IPS-18c (cell line): ENCODE data around the gene ADRB1.
A peak's percentile ranks its signal among the peaks of the same experiment; 100 is the strongest.

Source experiments
- H3K4me3 ChIP-seq: 2 replicates; pipeline ENCODE4 v1.7.0; 2013; ENCODE audit warnings: low read depth, mild to moderate bottlenecking, low read length, moderate library complexity; ENCODE audit not compliant: insufficient read depth
- H3K9me3 ChIP-seq: one replicate; pipeline ENCODE4 v1.6.1; 2013; ENCODE audit warnings: mild to moderate bottlenecking, low read length, moderate library complexity; ENCODE audit not compliant: control insufficient read depth, insufficient read depth

ADRB1 gene

DNA sequence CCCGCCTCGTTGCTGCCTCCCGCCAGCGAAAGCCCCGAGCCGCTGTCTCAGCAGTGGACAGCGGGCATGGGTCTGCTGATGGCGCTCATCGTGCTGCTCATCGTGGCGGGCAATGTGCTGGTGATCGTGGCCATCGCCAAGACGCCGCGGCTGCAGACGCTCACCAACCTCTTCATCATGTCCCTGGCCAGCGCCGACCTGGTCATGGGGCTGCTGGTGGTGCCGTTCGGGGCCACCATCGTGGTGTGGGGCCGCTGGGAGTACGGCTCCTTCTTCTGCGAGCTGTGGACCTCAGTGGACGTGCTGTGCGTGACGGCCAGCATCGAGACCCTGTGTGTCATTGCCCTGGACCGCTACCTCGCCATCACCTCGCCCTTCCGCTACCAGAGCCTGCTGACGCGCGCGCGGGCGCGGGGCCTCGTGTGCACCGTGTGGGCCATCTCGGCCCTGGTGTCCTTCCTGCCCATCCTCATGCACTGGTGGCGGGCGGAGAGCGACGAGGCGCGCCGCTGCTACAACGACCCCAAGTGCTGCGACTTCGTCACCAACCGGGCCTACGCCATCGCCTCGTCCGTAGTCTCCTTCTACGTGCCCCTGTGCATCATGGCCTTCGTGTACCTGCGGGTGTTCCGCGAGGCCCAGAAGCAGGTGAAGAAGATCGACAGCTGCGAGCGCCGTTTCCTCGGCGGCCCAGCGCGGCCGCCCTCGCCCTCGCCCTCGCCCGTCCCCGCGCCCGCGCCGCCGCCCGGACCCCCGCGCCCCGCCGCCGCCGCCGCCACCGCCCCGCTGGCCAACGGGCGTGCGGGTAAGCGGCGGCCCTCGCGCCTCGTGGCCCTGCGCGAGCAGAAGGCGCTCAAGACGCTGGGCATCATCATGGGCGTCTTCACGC lies 825 bp downstream of the ADRB1 start:
- Histone ChIP-seq H3K9me3 (no peaks in the 10 kb centered on the region), H3K4me3 (peak overlapping the region; percentile 28; the same call in 1 of the 2 replicates)

DNA sequence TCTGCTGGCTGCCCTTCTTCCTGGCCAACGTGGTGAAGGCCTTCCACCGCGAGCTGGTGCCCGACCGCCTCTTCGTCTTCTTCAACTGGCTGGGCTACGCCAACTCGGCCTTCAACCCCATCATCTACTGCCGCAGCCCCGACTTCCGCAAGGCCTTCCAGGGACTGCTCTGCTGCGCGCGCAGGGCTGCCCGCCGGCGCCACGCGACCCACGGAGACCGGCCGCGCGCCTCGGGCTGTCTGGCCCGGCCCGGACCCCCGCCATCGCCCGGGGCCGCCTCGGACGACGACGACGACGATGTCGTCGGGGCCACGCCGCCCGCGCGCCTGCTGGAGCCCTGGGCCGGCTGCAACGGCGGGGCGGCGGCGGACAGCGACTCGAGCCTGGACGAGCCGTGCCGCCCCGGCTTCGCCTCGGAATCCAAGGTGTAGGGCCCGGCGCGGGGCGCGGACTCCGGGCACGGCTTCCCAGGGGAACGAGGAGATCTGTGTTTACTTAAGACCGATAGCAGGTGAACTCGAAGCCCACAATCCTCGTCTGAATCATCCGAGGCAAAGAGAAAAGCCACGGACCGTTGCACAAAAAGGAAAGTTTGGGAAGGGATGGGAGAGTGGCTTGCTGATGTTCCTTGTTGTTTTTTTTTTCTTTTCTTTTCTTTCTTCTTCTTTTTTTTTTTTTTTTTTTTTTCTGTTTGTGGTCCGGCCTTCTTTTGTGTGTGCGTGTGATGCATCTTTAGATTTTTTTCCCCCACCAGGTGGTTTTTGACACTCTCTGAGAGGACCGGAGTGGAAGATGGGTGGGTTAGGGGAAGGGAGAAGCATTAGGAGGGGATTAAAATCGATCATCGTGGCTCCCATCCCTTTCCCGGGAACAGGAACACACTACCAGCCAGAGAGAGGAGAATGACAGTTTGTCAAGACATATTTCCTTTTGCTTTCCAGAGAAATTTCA lies 1.7 kb downstream of the ADRB1 start:
- Histone ChIP-seq H3K9me3 (no peaks in the 10 kb centered on the region), H3K4me3 (no peak overlapping the region; the same call in 1 of the 2 replicates)

DNA sequence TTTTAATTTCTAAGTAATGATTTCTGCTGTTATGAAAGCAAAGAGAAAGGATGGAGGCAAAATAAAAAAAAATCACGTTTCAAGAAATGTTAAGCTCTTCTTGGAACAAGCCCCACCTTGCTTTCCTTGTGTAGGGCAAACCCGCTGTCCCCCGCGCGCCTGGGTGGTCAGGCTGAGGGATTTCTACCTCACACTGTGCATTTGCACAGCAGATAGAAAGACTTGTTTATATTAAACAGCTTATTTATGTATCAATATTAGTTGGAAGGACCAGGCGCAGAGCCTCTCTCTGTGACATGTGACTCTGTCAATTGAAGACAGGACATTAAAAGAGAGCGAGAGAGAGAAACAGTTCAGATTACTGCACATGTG lies 2.4 kb downstream of the ADRB1 start:
- Histone ChIP-seq H3K9me3 (no peaks in the 10 kb centered on the region), H3K4me3 (no peak overlapping the region)

DNA sequence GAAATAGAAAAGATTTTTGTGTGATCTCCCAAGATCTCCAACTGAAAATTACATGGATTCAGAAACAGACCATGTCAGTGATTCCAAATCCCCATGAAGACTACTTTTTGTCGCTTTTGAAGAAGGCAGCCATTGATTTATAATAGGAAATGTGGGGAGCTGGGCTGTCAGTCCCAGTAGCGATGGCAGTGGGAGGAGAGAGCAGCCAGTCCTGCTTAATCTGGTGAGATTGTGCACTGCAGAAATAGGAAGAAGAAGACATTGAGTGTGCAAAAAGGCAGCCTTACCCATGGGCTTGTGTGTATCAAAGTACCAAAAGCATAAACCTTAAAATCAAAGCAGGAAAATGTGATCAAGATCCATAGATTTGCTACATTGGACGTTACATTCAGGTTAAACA lies 4.8 kb downstream of the ADRB1 start:
- H3K9me3 ChIP-seq = no peaks in the 10 kb centered on the region
- no peak overlapping the region for H3K4me3 ChIP-seq

DNA sequence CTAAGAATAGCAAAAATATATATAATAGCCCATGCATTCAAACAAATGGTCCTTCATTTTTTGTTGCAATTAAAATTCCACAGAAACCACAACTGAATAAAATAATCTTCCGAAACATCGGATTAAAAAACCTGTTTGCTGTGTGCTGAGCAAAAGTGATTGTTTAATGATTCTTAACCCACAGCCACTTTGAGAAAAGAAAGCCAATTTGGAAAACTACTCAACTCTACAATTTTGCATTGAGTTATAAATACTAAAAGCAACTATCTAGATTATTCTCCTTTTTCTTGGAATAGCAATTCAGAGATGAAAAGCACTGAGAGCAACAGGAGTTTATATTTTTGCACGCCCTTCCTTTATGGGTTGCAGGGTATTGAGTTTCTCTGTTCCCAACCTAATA lies 8.0 kb downstream of the ADRB1 start:
- H3K4me3 ChIP-seq = no peak overlapping the region
- H3K9me3 ChIP-seq = no peaks in the 10 kb centered on the region

DNA sequence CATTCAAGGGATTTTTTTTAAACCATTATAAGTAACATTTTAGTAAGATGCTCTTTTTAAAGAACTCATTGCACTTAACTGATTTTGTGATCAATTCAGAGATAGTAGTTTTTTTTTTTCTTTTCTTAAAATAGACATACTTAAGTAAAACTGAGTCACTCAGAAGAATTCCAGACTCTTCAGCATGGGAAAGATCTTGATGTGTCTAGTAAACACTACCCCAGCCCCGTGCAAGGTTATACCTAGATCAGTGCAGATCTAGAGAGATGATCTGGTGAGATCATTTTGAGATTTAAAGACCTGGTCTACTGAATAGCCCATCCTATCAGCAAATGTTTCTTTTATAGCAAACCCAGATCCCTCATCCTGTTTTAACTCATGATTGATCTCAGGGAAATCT lies 8.6 kb downstream of the ADRB1 start:
- Histone ChIP-seq H3K4me3 (no peak overlapping the region), H3K9me3 (no peaks in the 10 kb centered on the region)

DNA sequence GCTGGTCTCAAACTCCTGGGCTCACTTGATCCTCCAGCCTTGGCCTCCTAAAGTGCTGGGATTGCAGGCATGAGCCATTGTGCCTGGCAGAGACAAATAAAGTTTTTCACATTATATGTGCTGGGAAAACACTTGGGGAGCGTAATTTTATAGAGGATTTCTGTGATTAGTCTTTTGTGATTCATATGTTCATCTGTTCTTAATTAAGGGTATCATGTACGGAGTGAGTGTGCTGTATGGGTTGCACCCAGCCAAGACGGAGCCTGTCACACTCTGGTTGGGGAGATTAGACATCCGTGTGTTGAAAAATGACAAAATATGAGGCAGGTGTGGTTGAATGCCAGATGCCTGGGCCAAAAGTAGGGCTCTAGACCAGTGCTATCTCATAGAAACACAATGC lies 10.3 kb downstream of the ADRB1 start:
- no peaks in the 10 kb centered on the region for H3K9me3 ChIP-seq
- no peak overlapping the region for H3K4me3 ChIP-seq

DNA sequence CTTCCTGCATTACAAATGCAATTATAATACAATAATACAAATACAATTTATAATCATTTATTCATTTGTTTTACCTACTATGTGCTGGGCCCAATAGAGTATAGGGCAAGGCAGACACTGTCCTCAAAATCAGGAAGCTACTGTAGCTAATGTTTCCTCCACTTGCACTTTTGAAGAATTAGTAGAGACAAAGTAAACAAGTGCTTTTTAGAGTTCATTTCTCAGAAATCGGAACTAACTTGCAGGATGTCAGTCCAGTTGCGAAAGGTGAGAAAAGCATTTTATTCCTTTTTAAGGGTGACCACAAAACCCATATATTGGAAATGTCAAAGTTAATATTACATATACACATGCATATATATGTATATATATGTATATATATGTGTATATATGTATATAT lies 14.2 kb downstream of the ADRB1 start:
- H3K9me3 ChIP-seq = no peaks in the 10 kb centered on the region
- H3K4me3 ChIP-seq = no peak overlapping the region

DNA sequence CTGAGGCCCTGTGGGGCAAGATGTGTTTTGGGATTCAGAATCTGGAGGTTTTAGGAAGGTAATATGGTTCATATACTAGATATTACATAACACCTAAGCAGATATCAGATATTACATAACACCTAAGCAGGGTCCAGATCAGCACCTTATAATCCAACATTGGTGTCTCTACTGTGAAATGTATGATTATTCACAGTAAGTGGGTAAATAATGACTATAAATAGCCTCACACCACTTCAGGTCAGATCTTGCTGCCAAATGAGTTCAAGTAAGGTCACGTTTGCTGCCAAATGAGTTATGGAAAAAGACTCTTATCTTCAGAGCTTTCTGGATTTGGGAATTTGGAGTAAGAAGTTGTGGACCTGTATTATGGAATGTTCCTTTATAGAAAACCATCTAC lies 14.6 kb downstream of the ADRB1 start:
- no peak overlapping the region for H3K4me3 ChIP-seq
- no peaks in the 10 kb centered on the region for H3K9me3 ChIP-seq

DNA sequence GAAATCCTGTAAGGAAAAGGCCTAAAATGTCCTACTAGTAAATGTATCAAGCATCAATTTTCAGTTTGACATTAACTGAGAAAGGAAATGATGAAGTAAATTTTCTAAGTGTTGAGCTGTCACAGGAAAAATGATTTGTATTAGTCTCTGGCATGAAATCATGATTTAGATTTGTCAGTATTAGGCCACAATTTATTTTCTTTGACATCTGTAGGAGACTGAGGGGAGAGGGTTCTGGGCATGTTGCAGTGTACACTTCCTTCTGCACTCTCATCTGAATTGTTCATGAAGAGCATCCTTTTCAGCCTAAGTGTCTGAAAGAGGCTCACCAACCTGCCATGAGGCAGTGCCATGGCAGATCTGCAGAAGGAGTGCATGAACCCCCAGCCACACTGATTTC lies 15.9 kb downstream of the ADRB1 start:
- H3K9me3 ChIP-seq = no peaks in the 10 kb centered on the region
- no peak overlapping the region for H3K4me3 ChIP-seq

DNA sequence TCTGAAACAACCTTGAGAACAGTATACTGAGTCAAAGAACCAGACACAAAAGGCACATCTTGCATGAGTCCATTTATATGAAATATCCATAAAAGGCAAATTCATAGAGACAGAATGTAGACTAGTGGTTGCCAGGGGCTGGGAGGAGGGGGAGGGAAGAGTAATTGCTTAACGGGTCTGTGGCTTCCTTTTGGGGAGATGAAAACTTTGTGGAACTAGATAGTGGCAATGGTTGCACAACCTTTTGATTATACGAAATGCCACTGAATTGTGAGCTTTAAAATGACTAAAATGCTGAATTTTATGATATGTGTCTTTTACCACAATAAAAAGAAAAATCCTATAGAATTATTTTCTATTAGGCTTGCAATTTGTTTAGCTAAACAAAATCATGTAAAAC lies 16.8 kb downstream of the ADRB1 start:
- Histone ChIP-seq H3K4me3 (no peak overlapping the region), H3K9me3 (no peaks in the 10 kb centered on the region)

DNA sequence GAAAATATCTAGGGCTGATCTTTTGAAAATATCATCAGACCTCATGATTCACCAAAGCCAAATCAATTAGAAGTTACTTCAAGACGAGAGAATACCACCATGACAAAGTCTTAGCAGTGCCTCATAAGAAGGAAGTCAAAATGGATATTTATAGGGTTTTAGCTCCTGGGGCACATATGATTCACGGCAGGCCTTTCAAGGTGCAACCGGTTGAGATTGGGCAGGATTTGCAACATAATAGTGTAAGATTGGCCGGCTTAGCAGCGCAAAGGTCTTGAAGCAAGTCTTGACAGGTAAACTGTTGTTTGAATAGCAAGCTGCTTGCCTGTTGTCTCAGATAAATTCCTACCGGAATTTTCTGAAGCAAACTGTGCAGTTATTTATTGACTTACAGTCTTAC lies 17.5 kb downstream of the ADRB1 start:
- Histone ChIP-seq H3K9me3 (no peaks in the 10 kb centered on the region), H3K4me3 (no peak overlapping the region)

DNA sequence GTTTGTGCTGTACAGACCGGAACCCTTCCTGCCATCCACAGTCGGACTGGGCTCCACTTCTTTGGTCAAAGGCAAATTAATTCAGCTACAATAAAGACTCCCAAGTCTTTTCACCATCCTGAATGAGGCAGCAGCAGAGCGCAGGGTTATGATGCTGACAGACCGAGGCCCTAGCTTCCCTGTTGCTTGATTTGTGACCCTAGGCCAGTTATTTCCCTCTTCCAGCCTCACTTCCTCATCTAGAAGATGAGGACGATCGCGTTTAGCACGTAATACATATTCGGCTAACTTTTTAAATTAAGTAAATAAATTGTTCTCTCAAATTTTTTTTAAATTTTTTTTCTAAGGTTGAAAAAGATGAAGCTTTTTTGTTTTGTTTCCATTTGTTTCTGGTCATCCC lies 18.1 kb downstream of the ADRB1 start:
- Histone ChIP-seq H3K4me3 (no peak overlapping the region), H3K9me3 (no peaks in the 10 kb centered on the region)

DNA sequence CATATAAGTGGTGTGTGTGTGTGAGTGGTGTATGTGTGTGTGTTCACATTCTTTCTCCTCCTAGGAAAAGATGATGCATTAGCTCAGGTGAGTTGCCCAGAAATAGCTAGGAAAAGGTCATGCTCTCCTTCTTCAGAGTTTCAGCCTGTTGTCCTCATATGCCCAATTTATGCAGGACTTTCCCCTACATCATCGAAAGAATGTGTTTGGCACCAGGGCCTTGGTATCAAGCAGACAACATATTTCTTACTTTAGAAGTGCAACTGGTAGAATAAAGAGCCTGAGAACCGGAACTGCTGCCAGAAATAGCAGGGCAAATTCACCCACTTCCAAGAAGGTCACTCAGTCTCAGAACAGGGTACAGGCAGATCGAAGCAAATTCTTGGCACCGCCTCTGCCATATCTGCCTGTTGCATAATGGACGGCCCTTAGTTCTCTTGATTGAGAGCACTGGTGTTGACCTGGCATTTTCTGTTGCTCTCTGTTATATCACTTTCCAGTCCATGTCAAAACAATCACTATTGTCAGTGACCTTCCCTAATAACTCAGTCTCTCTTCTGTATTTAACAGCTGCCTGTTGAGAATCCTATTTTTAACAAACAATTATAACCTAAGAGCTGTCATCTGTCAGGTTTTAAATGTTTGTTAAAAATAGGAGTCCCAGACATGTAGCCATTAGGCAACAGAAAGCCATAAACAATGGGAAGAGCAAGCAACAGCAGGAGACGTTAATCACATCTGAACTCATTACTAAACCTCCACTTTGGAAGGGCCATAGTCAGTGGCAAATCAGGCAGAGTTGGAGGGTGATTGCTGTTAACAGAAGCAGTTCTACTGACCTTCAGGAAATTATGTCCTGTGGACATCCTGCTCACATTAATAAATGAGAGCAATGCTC lies 20.7 kb downstream of the ADRB1 start:
- Histone ChIP-seq H3K9me3 (no peaks in the 10 kb centered on the region), H3K4me3 (no peak overlapping the region)

DNA sequence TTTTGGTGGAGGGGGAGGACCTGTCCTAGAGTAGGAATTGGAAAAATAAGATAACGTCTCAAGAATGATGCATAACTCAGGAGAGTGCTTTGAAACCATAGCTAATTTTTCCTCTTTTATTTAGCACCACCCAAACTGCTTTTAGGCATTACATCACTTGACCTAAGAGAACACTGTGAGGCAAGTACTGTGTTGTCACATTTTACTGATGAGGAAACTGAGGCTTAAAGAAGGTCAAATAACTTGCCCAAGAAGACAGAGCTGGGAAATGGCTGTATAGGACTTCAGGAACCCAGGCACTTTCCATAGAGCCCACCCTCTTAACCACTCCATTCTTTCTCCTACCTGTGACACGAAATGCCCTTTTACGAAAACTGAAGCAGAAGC lies 21.4 kb downstream of the ADRB1 start:
- no peak overlapping the region for H3K4me3 ChIP-seq
- no peaks in the 10 kb centered on the region for H3K9me3 ChIP-seq

DNA sequence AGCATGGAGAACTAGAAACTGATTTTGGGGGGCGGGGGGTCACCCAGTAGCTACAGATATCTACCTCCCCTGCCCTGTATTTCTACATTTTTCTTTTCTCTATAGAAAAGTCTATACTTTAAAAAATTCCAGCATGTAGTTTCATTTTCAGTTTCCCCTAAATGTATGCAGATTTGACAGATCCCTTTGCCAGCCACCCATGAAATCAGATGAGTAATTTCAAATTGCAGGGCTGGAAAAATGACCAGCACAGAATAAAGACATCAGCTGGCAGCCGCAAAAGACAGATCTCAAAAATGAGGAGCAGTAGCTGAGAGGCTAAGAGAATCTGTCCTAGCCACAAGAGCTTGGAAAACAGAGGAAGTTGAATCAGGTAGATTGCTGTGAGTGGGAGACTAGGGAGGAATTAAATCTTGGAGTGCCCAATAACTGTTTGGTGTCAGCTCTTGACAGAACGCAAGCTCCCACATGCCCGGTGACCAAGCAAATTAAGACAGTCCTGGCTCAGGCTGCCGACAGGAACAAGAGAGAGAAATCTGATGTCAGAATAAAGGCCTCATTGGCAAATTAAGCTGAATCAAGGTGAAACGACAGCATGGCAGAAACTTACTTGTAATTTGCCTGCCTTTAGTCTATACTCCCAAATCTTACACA lies 24.5 kb downstream of the ADRB1 start:
- H3K9me3 ChIP-seq = no peaks in the 10 kb centered on the region
- no peak overlapping the region for H3K4me3 ChIP-seq

DNA sequence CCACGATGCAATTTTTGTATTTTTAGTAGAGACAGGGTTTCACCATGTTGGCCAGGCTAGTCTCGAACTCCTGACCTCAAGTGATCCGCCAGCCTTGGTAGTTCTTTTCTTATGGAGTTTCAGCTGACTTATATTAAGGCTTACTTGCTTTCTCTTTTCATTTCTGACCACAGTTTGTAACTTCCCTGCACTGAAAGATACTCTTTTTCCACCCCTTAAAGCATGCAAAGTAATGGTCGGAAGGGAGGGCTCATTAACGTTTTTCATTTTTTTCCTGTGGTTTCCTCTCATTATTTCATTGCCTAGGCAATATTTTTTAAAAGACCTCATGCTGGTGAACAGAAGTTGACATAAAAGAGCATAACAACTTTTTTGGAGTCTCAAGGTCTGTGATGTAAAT lies 27.0 kb downstream of the ADRB1 start:
- Histone ChIP-seq H3K9me3 (no peaks in the 10 kb centered on the region), H3K4me3 (no peak overlapping the region)
